Measurements from ENCODE around the gene HDAC4.

GRCh38 chr2:239118264-239118663 lies 282.6 kb downstream of the HDAC4 start:
- TF ChIP-seq ATF2 (CRISPR knock-in tag; IDR thresholded peaks at IDR 0.05) (no peak), CTCF (IDR thresholded peaks at IDR 0.05 in 2 of 3, conservative IDR thresholded peaks at IDR 0.05 in 1 of 3; ENCODE audit: insufficient read depth in 2 of 3, low read depth in 1 of 3, low read length in 3 of 3) (no peak)
